RCC 7860 (cell line): Measurements from ENCODE around the gene MRPL39.
A peak's percentile ranks its signal among the peaks of the same experiment; 100 is the strongest.
"Not testable (repeated sequence)": the region's sequence is repeated elsewhere in the genome, so short reads cannot be mapped to it uniquely, and the experiment has no call there.

Experiments used
- DNase-seq: peaks from one replicate; pipeline ENCODE4 v3.0.0-alpha.2; 2015; ENCODE audit warnings: low spot score
- FAIRE-seq: peaks from 2 replicates; lab custom pipeline; 2012; peaks lifted over from hg19 to GRCh38; lab: Jason Lieb, UNC

The MRPL39 gene

DNA sequence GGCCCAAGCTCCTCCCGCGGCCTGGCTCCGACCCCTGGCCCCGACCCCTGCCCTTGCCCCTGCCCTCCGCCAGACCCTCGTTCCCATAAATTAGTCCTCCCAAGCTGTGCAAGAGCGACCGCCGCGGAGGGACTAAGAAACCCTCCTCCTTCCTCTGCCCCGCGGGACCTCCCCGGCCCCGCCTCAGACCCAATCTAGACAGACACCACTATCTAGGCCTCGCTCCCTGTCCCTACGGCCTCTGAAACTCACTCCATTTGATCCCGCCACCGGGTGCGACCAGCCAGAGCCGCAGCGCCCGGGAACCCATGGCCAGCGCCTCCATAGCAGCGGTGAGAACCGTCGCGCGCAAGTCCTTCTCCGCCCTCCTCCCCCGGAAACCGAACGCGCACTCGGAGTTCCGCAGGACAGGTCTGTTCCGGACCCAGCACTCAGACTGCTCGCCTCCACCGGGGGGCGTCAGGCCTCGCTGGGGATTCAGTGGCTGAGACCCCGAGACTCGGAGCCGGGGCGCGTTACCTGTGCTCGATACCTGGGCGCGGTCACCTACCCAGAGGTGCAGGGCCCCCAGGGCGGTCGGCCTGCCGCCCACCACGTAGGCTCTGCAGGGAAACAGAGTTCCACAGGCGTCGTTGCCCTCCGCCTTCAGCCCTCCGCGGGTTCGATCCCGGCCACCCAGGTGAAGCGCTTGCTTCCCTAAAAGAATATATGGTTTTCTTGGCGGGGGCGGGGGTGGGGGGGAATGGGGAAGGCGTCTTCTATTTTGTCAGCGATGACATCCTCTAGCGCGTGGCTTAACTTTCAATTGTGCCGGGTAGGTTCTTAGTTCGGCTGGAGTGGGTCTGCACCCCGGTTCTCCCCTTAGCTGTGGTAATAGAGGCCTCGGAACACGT is at the start of gene MRPL39:
Gene MRPL39 (minus strand): TSS at position 331 of the 893 bp plus-strand sequence. CDS start 6 bp downstream, at position 325.
- FAIRE-seq (no peak), DNase-seq (peak; percentile 69)

DNA sequence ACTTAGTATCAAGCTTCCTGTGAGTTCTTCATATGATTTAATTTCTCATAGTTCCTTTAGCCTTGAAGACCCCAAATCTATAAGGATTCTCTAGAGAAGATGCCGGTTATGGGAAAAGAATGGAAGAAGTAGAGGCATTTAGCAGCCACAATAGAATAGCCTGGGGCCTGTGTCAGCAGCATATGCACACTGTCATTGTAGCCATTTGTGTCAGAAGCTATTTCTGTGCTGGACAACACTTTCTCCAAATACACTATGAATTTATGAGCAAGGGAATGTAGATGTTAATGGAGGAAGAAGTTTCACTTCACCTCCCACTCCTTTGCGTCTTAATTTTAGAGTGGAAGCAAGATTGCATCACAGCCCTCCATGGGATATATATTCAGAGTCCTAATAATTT is 49.1 kb upstream of the MRPL39 start:
- DNase-seq (no peak), FAIRE-seq (no peak)

DNA sequence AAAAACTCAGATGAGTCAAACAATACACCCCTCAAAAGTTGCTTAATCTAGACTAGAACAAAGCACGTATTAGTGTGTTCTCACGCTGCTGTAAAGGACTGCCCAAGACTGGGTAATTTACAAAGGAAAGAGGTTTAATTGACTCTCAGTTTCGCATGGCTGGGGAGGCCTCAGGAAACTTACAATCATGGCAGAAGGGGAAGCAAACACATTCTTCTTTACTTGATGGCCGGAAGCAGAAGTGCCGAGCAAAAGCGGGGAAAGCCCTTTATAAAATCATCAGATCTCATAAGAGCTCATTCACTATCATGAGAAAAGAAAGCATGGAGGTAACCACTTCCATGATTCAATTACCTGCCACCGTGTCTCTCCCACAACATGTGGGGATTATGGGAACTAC is 41.9 kb upstream of the MRPL39 start:
- no peak for FAIRE-seq
- DNase-seq: no peak

DNA sequence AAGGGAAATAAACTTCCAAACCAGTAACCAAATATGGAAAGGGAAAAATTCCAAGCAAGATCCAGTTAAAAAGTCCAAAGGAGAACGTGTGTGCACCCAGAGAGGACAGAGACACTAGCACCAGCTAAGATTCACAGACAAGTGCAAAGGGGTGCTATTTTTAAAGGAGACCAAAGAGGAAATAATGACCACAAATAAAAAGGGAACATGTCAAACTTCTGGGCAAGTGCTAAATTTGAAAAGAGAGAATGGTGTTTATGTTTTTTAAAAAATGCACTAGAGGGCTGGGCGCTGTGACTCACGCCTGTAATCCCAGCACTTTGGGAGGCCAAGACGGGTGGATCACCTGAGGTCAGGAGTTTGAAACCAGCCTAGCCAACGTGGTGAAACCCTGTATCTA is 40.4 kb upstream of the MRPL39 start:
- no peak for DNase-seq
- no peak for FAIRE-seq

DNA sequence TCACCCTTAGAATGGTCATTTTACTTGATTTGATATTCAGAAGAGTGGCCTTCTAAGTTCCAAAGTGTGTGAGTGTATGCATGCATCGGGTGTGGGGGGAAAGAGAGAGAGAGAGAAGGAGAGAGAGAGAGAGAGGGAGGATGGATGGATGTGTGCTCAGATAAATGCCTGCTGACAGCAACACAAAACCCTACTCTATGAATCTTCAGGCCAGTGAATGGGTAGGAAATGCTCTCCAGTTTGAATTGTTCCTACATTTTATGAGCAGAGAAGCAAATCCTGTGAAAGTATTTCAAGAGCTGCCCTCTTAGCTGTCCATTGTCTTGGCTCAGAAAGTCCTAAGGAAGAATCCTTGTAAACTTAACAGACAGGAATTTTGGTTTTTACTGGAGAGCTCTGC is 39.2 kb upstream of the MRPL39 start:
- no peak for FAIRE-seq

DNA sequence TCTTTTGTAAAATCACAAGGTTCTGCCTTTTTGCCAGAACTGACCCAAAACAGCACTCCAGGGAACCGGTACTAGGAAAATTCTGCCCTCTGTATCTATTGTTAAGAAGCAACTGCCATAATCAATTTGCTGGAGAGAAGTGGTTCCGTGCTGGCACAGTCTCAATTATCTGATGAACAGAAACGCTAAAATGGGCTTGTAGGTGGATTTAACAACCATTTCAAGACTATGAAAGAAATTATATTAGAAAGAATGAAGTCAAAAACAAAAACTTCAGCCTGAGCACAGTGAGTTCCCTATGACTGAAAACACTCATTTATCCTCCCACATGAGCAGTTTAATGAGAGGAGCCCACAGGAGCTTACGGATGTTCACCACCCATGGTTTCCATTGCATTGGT is 36.2 kb upstream of the MRPL39 start:
- DNase-seq: no peak
- FAIRE-seq: no peak

More for the DNA sequence above, 39.2 kb upstream of the MRPL39 start:
- no peak for DNase-seq

DNA sequence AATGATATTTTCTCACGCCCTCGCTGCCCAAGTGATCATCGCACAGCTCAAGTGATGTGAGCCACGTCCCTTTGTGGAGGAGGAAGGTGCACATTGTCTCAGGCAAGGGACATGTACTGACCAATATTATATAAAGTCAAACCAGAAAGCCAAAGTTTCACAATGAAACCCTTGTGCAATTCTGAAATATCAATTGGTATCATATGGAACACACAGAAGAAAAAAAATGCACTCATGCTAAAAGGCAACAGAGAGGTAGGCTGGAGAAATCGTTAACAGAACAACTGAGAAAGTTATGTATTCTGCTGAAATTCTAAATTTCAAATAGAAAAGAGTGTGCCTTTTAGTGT is 33.6 kb upstream of the MRPL39 start:
- FAIRE-seq (no peak), DNase-seq (no peak)

DNA sequence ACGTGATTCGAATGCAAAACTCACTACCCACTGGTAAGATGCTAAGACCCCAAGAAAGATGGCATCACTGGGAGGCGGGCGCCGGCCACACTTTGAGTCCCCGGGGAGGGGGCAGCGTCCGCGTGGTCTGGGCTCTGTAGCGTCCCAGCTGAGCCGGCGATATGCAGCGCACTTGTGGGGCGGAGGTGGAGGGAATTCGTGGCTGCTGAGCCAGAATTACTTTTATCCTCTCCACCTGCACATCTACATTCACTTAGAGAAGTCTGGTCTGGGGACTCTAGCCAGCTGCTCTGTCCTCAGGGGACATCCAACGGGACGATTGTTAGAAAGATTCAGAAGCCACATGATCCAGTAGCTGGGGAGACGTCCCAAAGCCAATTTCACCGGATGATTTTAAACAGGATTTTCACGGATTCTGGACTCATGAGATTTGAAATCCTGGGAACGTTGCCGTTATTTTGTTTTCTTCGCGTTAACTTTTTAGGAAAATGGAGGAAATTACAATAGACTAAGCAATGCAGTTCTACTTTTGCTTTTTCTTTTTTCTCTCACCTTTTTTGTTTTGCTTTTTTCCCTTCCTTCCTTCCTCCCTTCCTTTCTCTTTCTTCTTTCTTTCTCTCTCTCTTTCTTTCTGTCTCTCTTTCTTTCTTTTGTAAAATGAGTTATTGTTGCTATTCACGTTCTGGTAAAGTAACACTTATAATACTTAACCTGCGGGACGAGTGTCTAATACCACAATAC is 33.1 kb upstream of the MRPL39 start:
- DNase-seq: no peak
- no peak for FAIRE-seq

DNA sequence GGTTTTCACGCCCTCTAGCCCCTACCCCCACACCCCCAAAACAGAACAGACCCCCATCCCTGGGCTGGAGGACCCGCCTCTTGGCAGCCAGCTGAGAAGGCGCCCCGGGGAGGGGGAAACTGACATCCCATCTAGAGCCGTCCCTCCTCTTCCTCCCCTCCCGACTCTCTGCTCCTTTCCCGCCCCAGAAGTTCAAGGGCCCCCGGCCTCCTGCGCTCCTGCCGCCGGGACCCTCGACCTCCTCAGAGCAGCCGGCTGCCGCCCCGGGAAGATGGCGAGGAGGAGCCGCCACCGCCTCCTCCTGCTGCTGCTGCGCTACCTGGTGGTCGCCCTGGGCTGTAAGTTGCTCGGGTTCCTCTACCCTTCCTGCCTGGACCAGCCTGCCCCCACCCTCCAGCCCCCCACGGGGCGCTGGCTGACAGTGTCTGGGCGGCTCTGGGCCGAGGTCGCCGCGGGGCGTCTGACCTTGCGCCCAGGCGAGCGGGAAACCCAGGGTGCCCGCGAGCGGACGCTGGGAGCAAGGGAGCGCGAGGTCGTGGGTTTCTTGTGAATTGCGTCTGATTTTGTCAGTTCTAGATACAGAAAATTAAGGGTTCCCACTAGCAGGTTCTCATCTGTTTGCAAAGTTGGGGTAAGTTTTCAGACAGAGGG is 32.4 kb upstream of the MRPL39 start:
- DNase-seq: no peak
- no peak for FAIRE-seq

DNA sequence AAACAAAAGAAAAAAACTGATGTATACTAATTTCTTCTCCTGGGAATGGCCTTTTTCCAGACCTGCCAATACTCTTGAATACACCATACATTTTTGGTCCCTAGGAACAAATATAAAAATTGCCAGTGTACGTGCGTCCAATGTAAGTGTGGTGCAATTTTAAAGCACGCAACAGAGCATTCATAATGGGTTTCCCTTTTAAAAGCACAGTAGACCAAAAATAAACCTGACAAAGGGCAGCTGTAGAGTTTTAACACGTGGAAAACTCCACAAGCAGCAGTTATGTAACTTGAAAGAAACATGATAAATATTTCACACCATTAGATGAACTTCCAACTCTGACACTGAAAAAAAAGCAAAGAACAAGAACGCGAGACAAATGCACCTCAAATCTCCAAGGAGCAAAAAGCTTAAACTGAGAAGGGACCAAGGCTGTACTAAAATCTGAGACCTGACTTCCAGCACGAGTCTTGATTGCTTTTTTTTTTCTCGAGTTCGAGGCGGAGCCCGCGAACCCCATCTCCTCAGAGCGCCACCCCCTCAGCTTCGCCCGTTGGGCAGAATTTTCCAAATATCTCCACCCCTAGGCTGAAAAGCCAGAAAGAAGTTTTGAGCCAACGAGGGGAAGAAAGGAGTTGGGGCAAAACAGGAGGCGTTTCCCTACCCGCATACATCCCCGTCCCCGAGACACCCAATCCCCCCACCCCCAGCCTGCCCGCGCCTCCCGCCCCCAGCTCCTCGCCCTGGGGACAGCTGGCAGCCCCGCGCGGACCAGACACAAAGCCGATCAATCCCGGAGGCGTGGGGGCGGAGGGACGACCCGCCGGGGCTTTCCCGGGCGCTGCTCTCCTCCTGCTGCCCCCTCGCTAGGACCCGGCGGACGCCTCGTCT is 31.6 kb upstream of the MRPL39 start, which contains the start of gene JAM2:
Gene JAM2 (plus strand): TSS at position 599 of the 891 bp plus-strand sequence. CDS start 564 bp downstream, outside the sequence.
- FAIRE-seq (no peak), DNase-seq (no peak)

DNA sequence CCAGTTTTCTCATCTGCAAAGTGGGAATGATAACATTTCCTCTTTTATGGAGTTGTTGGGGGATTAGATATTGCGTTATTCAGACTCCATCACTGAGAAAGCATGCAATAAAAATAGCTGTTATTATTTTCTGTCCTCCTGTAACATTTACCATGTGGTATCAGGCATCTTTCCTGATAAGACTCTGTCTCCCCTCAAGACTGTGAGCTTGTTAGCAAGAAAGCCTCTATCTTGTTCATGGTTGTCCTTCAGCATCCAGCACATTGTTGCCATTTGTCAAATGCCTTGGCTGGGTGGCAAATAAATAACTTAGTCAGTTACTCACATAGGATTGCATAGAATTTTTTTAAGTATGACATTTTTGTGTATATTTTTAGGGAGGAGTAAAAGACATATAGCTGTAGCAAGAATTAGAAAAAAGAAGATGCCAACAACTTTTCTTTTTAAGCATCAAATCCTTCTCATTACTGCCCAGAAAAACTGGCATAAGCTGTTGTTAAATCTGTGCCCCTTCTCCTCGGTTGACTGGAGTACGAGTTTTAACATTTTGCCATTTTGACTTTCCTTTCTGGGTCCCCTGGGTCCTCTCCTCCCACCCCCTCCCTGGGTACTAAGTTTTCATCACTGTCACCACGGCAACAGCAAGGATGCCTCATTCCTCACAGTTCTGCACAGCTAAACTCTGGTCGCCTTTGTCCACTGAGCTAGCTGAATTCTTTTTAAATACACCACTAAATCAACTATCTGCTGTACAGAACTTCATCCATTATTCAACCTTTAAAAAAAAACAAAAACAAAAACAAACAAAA is 30.8 kb upstream of the MRPL39 start:
- no peak for FAIRE-seq
- no peak for DNase-seq

DNA sequence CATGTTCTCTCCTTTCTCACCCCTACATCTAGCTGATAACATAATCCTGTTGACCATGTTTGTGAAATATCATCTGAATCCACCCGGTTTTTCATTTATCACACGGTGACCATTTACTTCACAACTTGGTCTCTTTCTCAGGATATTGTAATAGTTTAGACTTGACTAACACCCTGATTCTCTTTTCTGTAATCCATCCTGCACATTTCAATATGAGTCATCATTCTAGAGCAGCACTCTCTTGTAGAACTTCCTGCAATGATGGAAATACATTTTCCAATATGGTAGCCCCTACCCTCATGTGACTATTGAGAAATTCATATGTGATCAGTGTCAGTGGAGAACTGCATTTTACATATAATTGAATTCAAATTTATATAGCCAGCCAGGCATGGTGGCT is 29.4 kb upstream of the MRPL39 start:
- DNase-seq: no peak
- FAIRE-seq: no peak

DNA sequence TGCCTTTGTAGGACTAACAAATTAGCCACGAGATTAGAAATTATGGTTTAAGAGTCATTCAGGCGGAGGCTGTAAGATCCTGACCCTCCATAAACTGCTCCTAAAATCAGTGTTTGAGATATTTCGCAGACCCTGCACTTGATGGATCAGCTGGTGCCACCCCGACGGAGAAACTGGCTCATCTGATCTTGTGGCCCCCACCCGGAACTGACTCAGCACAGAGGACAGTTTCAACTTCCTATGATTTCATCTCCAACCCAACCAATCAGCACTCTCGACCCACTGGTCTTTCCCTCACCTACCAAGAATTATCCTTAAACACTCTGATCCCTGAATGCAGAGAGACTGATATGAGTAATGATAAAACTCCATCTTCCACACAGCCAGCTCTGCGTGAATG is 28.0 kb upstream of the MRPL39 start:
- DNase-seq (no peak), FAIRE-seq (no peak)

DNA sequence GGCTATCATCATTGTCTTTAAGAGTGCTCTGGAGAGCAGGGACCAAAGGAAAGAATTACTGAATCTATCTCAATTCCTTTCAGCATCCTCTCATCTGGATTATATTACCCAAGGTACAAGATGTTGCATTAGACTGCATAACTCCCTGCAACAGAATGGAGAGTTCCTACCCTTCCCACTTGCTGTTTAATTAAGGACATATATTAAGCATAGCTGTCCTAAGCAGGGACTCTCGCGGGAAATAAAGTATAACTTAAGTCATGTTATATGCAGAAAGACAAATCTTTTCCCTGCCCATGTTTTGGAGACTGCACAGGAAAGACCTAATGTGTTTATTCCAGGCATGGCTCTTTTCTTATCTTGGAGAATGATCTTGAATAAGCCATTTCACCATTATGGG is 25.0 kb upstream of the MRPL39 start:
- FAIRE-seq (no peak), DNase-seq (no peak)

DNA sequence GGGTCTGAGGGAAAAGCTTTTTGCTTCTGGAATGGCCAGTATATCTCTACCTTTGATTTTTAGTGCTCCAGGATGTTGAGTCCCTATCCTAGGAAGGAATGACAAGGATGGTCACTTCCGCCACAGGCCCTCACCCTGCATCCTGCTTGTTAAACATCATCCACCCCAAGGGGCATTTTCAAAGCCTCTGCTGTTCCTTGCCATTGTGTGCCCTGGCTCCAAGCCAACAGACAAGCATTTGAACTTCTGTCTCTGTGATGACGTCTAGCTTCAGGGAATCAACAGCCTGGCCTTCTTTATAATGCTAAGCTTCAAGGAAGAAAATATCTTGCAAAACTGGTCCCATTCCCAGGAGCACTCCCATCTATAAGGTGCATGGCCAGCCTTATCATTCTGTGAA is 19.5 kb upstream of the MRPL39 start:
- DNase-seq: no peak
- FAIRE-seq: no peak

DNA sequence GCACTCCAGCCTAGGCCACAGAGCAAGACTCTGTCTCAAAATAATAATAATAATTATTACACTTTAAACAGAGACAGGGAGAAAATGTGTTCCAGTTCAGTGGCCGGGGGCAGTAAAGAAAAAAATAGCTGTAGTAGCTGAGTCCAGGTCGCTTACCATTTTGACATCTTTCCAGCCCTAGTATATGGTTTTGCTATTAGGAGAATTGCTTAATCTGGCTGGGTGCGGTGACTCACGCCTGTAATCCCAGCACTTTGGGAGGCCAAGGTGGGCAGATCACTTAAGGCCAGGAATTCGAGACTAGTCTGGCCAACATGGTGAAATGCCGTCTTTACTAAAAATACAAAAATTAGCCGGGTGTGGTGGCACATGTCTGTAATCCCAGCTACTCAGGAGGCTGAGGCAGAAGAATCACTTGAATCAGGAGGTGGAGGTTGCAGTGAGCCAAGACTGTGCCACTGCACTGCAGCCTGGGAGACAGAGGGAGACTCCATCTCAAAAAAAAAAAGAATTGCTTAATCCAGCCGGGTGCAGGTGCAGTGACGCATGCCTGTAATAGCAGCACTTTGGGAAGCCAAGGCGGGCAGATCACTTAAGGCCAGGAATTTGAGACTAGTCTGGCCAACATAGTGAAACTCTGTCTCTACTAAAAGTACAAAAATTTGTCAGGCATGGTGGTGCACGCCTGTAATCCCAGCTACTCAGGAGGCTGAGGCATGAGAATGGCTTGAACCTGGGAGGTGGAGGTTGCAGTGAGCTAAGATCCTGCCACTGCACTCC is 18.7 kb upstream of the MRPL39 start:
- not testable (repeated sequence) for DNase-seq, FAIRE-seq

DNA sequence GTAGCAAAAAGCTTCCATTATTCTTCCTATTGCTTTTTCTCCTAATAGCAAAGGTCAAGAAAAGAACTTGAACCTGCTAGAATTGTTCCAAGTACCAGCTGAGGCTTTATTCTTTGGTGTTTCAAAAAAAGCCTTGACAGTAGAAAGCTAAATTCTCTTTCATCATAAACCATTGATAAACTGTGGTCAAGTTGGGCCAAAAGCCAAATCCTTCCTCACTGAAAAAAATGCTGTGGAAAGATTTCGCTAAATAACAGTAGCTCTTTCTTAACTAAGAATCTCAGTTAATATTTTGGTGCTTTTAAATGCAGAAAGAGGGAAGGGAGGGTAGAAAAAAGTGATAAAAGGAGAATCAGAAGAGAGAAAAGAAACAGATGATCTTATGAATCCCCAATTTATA is 17.8 kb upstream of the MRPL39 start:
- DNase-seq (no peak), FAIRE-seq (no peak)

DNA sequence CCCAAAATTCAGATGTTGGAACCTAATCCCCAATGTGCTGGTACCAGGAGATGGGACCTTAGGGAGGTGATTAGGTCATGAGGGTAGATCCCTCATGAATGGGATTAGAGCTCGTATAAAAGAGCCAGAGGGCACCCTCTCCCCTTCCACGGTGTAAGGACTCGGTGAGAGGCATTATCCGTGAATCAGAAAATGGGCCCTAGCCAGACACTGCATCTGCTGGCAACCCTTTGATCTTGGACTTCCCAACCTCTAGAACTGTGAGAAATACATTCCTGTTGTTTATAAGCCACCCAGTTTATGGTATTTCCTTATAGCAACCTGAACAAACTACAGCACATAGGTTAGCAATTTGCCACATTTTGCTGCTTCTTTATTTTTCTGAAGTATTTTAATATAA is 17.2 kb upstream of the MRPL39 start:
- no peak for DNase-seq
- FAIRE-seq: no peak

DNA sequence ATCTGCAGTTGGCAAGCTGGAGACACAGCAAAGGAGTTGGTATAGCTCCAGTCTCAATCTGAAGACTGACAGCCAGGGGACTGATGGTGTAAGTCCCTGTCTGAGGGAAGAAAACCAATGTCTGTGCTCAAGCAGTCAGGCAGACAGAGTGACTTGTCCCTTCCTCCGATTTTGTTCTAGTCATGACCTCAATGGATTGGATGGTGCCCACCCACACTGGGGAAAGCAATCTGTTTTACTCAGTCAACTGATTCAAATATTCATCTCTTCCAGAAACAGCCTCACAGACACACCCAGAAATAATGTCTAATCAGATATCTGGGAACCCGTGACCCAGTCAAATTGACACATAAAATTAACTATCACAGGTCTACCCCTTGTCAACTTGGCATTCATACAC is 11.9 kb upstream of the MRPL39 start:
- FAIRE-seq (no peak), DNase-seq (no peak)
